AG10803 (cell line): ENCODE data around the gene NMT2.

Experiments used
- DNase-seq: peaks from one replicate; pipeline ENCODE4 v3.0.0; 2010; ENCODE audit warnings: low read depth
- H3K4me3 ChIP-seq: 2 replicates; pipeline ENCODE4 v1.5.1; 2011; ENCODE audit warnings: mild to moderate bottlenecking, low read length, control low read depth
- CTCF ChIP-seq: conservative IDR thresholded peaks from 2 replicates; pipeline ENCODE4 v1.5.1; 2011; ENCODE audit warnings: mild to moderate bottlenecking, low read length, control low read depth, inconsistent platforms

NMT2 gene

GRCh38 chr10:15096661-15097010 is 71.9 kb downstream of the NMT2 start:
- peak overlapping the region; percentile 88 for H3K4me3 ChIP-seq
- no peak for TF ChIP-seq CTCF
- no peak for DNase-seq

- no peak overlapping the region for H3K4me3 ChIP-seq
- no peak for TF ChIP-seq CTCF
- DNase-seq, result no peak
Measured at GRCh38 chr10:15092855-15093408, 75.6 kb downstream of the NMT2 start.

GRCh38 chr10:15091418-15091817 is 77.1 kb downstream of the NMT2 start:
- TF ChIP-seq CTCF, result no peak
- no peak for DNase-seq
- H3K4me3 ChIP-seq, result no peak overlapping the region

DNA sequence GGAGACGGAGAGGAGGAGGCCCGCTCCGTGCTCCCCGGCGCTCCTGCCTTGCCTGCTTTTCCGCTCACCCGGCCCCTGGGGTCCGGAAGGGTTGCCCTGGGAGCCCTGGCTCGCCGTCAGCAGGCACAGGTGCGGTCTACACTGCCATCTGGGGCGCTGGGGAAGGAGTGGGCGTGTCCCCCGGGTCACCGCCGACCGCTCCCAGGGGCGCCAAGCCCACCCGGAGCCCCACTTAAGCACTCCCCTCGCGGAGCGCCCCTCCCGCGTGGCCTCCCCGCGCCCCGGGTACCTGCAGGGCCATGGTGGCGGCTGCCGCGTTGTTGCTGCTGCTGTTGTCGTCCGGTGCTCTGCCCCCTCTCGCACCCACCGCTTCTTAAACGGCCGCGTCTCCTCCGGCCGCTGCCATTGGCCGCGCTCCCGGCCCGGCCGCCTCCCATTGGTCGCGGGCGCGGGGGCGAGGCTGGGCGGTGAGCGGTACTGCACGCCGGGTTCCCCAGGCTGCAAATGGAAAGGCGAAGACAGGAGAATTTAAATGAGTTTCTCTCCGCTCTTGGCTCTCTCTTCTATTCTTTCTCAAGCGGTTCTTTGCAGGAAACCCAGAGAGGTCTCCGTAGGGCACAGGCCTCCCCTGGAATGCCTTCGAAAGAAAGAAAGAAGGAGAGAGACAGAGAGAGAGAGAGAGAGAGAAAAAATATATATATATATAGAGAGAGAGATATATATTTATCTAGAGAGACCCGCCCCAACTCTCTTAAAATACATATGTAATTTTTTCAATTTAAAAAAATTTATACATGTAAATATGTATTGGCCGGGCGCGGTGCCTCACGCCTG is 79.8 kb downstream of the NMT2 start, which contains the start of gene ACBD7:
TSS of gene ACBD7 (minus strand) at position 349 of the 834 bp plus-strand sequence. CDS start at position 301, 48 bp downstream.
- DNase-seq, result peak; percentile 65
- TF ChIP-seq CTCF, result peak; percentile 21; the same call in 1 of the 2 replicates
- H3K4me3 ChIP-seq, result peak within 1 kb of the TSS; percentile 62

GRCh38 chr10:15084502-15084922 is 84.0 kb downstream of the NMT2 start:
- TF ChIP-seq CTCF, result 0 out of 2 replicates have a peak, but pooled peaks have one; percentile 0

DNA sequence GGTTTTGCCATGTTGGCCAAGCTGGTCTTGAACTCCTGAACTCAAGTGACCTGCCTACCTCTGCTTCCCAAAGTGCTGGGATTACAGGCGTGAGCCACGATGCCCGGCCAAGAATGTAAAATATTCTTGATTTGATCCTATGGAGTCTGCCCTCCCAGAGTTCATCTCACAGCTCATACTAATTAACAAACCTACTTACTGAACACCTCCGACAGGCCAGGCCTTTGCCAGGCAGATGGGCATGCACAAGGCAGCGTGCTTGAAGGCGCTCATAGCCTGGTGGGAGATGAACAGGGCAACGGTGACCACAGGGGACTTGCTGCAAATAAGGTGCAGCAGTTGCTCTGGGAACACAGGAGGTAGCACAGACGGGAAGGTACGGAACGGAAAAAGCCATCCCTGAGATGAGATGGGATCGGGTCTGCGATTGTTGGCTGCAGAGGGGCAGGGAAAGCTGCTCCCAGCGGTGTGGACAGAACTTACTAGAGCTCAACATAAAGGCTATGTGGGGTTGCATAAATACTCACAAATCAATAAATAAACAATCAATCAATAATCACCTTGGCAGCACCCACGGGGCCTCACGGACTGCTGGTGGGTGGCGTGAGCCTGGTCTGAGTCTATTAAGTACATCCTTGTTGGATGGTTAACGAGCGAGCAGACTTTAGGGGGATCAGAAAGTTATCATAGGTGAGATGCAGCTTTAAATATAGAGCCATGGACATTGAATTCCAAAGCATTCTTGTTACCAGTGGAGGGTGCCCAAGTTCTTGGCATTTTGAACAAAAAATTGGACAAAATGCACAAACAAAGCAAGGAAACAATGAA is 84.6 kb downstream of the NMT2 start:
- peak; percentile 31 for TF ChIP-seq CTCF
- no peak for DNase-seq
- peak overlapping the region; percentile 60 for H3K4me3 ChIP-seq

More at GRCh38 chr10:15084502-15084922, 84.0 kb downstream of the NMT2 start:
- H3K4me3 ChIP-seq, result peak overlapping the region; percentile 60
- DNase-seq, result peak; percentile 92
